WTC11 (cell line): ENCODE results near the gene MAGI2. TPM values are rescaled to one million over a fixed set of nuclear protein-coding genes. Genes with fewer than 3 reads are reported as not detected.

Experiments used
- ATAC-seq: fragments of 200-7000 bp; cut with Tn5 transposase; 2 replicates; pipeline ENCODE4 v1.10.0; 2021; ENCODE audit warnings: mild to moderate bottlenecking, moderate library complexity
- CTCF ChIA-PET: fragments of 300-600 bp; sonication (Branson Sonifier 250); formaldehyde crosslinking; loops from one replicate; lab custom pipeline; 2021; ENCODE audit warnings: antibody characterized with exemption; lab: Charles Lee
- POLR2A ChIA-PET: fragments of 350-600 bp; sonication (Branson Sonifier 250); formaldehyde crosslinking; loops from one replicate; lab custom pipeline; 2021; ENCODE audit warnings: antibody characterized with exemption; lab: Charles Lee
- DNase-seq: peaks from one replicate; pipeline ENCODE4 v3.0.0; 2021; ENCODE audit warnings: low spot score
- H3K27ac Mint-ChIP-seq: 2 replicates; pipeline ENCODE4 v1.8.0; 2021; ENCODE audit warnings: mixed read lengths
- H3K27me3 Mint-ChIP-seq: 2 replicates; pipeline ENCODE4 v1.8.0; 2021; ENCODE audit warnings: low read depth, mild to moderate bottlenecking, moderate library complexity, mixed read lengths
- H3K36me3 Mint-ChIP-seq: 2 replicates; pipeline ENCODE4 v1.8.0; 2021; ENCODE audit warnings: mixed read lengths
- H3K4me1 Mint-ChIP-seq: 2 replicates; pipeline ENCODE4 v1.8.0; 2022; ENCODE audit warnings: mixed read lengths
- H3K4me3 Mint-ChIP-seq: 2 replicates; pipeline ENCODE4 v1.8.0; 2021; ENCODE audit warnings: mild to moderate bottlenecking, moderate library complexity, mixed read lengths
- H3K9me3 Mint-ChIP-seq: 2 replicates; pipeline ENCODE4 v1.8.0; 2021; ENCODE audit warnings: mixed read lengths
- AR ChIP-seq: fragments of 250-450 bp; sonication (Bioruptor Pico); IDR thresholded peaks from 2 replicates; pipeline ENCODE4 v1.9.0; 2021; ENCODE audit warnings: mild to moderate bottlenecking
- CTCF ChIP-seq: fragments of 200-600 bp; IDR thresholded peaks from 2 replicates; pipeline ENCODE4 v1.8.0; 2022; ENCODE audit warnings: antibody characterized with exemption
- FOXP1 ChIP-seq: sonication (generic); formaldehyde crosslinking; IDR thresholded peaks from 2 replicates; pipeline ENCODE4 v1.8.0; 2022; ENCODE audit warnings: missing genetic modification reagents, mild to moderate bottlenecking, moderate library complexity, borderline replicate concordance
- GABPB1 ChIP-seq: sonication (generic); formaldehyde crosslinking; IDR thresholded peaks from 2 replicates; pipeline ENCODE4 v1.8.1; 2023; ENCODE audit warnings: mild to moderate bottlenecking, missing genetic modification reagents
- GRHL2 ChIP-seq: fragments of 250-450 bp; sonication (Bioruptor Pico); IDR thresholded peaks from 2 replicates; pipeline ENCODE4 v1.8.0; 2022; ENCODE audit warnings: mild to moderate bottlenecking, moderate library complexity; ENCODE audit not compliant: insufficient replicate concordance, severe bottlenecking
- NR1H2 ChIP-seq: sonication (generic); formaldehyde crosslinking; IDR thresholded peaks from 2 replicates; pipeline ENCODE4 v1.9.0; 2021; ENCODE audit warnings: mild to moderate bottlenecking, moderate library complexity, missing genetic modification reagents
- RORB ChIP-seq: fragments of 250-450 bp; sonication (Bioruptor Pico); IDR thresholded peaks from 2 replicates; pipeline ENCODE4 v1.9.0; 2021; ENCODE audit warnings: mild to moderate bottlenecking
- SMAD4 ChIP-seq: sonication (generic); formaldehyde crosslinking; IDR thresholded peaks from 2 replicates; pipeline ENCODE4 v1.8.0; 2022; ENCODE audit warnings: mild to moderate bottlenecking, missing genetic modification reagents
- TCF7 ChIP-seq: sonication (generic); formaldehyde crosslinking; IDR thresholded peaks from 2 replicates; pipeline ENCODE4 v1.8.0; 2022; ENCODE audit warnings: mild to moderate bottlenecking, low read depth, missing genetic modification reagents, moderate library complexity
- TP53 ChIP-seq: sonication (generic); formaldehyde crosslinking; IDR thresholded peaks from 2 replicates; pipeline ENCODE4 v1.8.1; 2023; ENCODE audit warnings: mild to moderate bottlenecking, missing genetic modification reagents
- USF2 ChIP-seq: sonication (generic); formaldehyde crosslinking; IDR thresholded peaks from 2 replicates; pipeline ENCODE4 v1.8.1; 2023; ENCODE audit warnings: mild to moderate bottlenecking, missing genetic modification reagents, moderate library complexity
- ZBTB43 ChIP-seq: sonication (generic); formaldehyde crosslinking; IDR thresholded peaks from 2 replicates; pipeline ENCODE4 v1.8.1; 2023; ENCODE audit warnings: mild to moderate bottlenecking, missing genetic modification reagents
- ZMAT4 ChIP-seq: fragments of 250-450 bp; sonication (Bioruptor Pico); IDR thresholded peaks from 2 replicates; pipeline ENCODE4 v1.9.0; 2021; ENCODE audit warnings: mild to moderate bottlenecking
- ZNF281 ChIP-seq: sonication (generic); formaldehyde crosslinking; IDR thresholded peaks from 2 replicates; pipeline ENCODE4 v1.8.0; 2023; ENCODE audit warnings: mild to moderate bottlenecking, missing genetic modification reagents
- ZNF416 ChIP-seq: fragments of 250-450 bp; sonication (Bioruptor Pico); IDR thresholded peaks from 2 replicates; pipeline ENCODE4 v1.9.0; 2021; ENCODE audit warnings: mild to moderate bottlenecking, inconsistent platforms
- ZNF423 ChIP-seq: fragments of 250-450 bp; sonication (Bioruptor Pico); IDR thresholded peaks from 2 replicates; pipeline ENCODE4 v2.1.2; 2022; ENCODE audit warnings: mild to moderate bottlenecking, moderate library complexity
- ZNF532 ChIP-seq: fragments of 250-450 bp; sonication (Bioruptor Pico); IDR thresholded peaks from 2 replicates; pipeline ENCODE4 v1.9.0; 2021; ENCODE audit warnings: mild to moderate bottlenecking, borderline replicate concordance
- ZNF671 ChIP-seq: fragments of 250-450 bp; sonication (Bioruptor Pico); IDR thresholded peaks from 2 replicates; pipeline ENCODE4 v1.8.0; 2021; ENCODE audit warnings: mild to moderate bottlenecking
- total RNA-seq: library from RNA; stranded (reverse); gene quantifications from 3 replicates; pipeline ENCODE4 v1.2.3, GENCODE V29; 2021

The MAGI2 gene
- total RNA-seq, 1 experiment from 2014 or later = 26.6 TPM

- Mint-ChIP-seq H3K27ac (no peak overlapping the region), H3K36me3 (no peaks in the 10 kb centered on the region), H3K4me3 (no peak overlapping the region), H3K4me1 (peaks cover 5% of the 10 kb centered on the region; the same call in 1 of the 2 replicates), H3K27me3 (no peaks in the 10 kb centered on the region), H3K9me3 (no peaks in the 10 kb centered on the region)
- ChIA-PET CTCF (no interaction called here), POLR2A (no interaction called here)
- TF ChIP-seq CTCF (peak; percentile 55), SMAD4 (CRISPR knock-in tag) (no peak)
- ATAC-seq = no peak
- no peak for DNase-seq
Observed at GRCh38 chr7:79272066-79272669, 181.3 kb downstream of the MAGI2 start.

GRCh38 chr7:79268730-79269129, 184.7 kb downstream of the MAGI2 start:
- no peak overlapping the region for H3K27ac Mint-ChIP-seq
- H3K4me1 Mint-ChIP-seq = peaks cover 5% of the 10 kb centered on the region
- ATAC-seq = no peak; the same call in 1 of the 2 replicates
- H3K9me3 Mint-ChIP-seq = no peaks in the 10 kb centered on the region
- H3K36me3 Mint-ChIP-seq = no peaks in the 10 kb centered on the region
- CTCF ChIA-PET = interaction anchor here (0.6 to 0.8 kb wide), 2 partner anchors 12 to 666 kb away, joined by 3 read pairs; no protein-coding TSS in a partner anchor
- POLR2A ChIA-PET = no interaction called here
- no peak for DNase-seq
- H3K27me3 Mint-ChIP-seq = no peaks in the 10 kb centered on the region
- no peak overlapping the region for H3K4me3 Mint-ChIP-seq
- TF ChIP-seq ZNF423 (CRISPR knock-in tag) (no peak), GABPB1 (CRISPR knock-in tag) (no peak), FOXP1 (CRISPR knock-in tag) (no peak), USF2 (CRISPR knock-in tag) (no peak), RORB (no peak), GRHL2 (CRISPR knock-in tag) (no peak), TCF7 (CRISPR knock-in tag) (no peak), ZNF281 (CRISPR knock-in tag) (no peak), ZBTB43 (CRISPR knock-in tag) (no peak), ZNF532 (CRISPR knock-in tag) (no peak), ZNF671 (CRISPR knock-in tag) (no peak), NR1H2 (CRISPR knock-in tag) (no peak), AR (CRISPR knock-in tag) (no peak), ZMAT4 (no peak), ZNF416 (no peak), TP53 (CRISPR knock-in tag) (no peak)
